ENCODE results near the gene FOXP2. TPM values are rescaled to one million over a fixed set of nuclear protein-coding genes. Genes with fewer than 3 reads are reported as not detected.

Gene FOXP2
- total and polyA plus RNA-seq, 9 of the 15 experiments (the other 6 are each of a cell fraction or from before 2014, with no cell fraction given): not detected

GRCh38 chr7:114647518-114647917, 232.9 kb downstream of the FOXP2 start (continued):
- TF ChIP-seq, protein P1, sequence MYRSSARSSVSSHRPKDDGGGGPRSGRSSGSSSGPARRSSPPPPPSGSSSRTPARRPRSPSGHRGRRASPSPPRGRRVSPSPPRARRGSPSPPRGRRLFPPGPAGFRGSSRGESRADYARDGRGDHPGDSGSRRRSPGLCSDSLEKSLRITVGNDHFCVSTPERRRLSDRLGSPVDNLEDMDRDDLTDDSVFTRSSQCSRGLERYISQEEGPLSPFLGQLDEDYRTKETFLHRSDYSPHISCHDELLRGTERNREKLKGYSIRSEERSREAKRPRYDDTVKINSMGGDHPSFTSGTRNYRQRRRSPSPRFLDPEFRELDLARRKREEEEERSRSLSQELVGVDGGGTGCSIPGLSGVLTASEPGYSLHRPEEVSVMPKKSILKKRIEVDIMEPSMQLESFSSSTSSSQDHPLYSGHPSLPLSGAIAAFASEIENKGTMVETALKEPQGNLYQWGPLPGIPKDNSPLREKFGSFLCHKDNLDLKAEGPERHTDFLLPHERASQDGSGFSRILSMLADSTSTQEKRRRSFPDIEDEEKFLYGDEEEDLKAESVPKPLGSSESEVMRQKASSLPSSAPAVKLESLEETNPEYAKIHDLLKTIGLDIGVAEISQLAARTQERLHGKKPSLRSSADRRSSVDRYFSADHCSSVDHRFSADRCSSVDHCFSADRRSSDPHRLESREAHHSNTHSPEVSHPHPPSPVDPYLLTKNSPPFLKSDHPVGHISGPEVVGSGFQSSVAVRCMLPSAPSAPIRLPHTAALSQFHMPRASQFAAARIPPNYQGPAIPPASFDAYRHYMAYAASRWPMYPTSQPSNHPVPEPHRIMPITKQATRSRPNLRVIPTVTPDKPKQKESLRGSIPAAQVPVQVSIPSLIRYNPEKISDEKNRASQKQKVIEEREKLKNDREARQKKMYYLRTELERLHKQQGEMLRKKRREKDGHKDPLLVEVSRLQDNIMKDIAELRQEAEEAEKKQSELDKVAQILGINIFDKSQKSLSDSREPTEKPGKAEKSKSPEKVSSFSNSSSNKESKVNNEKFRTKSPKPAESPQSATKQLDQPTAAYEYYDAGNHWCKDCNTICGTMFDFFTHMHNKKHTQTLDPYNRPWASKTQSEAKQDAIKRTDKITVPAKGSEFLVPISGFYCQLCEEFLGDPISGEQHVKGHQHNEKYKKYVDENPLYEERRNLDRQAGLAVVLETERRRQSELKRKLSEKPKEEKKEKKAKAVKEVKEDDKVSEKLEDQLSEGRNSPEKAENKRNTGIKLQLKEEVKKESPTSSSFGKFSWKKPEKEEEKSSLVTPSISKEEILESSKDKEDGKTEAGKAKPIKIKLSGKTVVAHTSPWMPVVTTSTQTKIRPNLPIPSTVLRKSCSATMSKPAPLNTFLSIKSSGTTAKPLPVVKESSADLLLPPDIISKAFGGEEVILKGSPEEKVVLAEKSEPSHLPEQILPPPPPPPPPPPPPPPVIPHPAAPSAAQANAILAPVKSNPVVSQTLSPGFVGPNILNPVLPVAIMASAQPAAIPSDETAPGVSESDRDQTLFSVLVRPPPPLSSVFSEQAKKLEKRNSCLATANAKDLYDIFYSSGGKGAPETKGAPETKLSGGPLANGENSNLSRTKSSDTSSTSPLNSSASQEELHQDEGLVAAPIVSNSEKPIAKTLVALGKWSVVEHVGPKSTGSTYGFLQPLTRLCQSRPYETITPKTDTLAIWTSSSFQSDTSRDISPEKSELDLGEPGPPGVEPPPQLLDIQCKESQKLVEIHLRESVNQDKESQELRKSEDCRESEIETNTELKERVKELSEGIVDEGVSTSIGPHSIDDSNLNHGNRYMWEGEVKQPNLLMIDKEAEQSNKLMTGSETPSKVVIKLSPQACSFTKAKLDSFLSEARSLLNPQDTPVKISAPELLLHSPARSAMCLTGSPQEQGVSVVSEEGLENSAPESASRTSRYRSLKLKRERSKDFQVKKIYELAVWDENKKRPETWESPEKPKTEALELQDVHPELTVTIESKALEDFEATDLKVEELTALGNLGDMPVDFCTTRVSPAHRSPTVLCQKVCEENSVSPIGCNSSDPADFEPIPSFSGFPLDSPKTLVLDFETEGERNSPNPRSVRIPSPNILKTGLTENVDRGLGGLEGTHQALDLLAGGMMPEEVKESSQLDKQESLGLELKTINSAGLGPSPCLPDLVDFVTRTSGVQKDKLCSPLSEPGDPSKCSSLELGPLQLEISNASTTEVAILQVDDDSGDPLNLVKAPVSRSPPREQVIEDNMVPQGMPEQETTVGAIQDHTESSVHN (IDR thresholded peaks at IDR 0.05; ENCODE audit: borderline replicate concordance in 1 of 2, low read depth in 1 of 2): no peak
- TF ChIP-seq NFRKB (IDR thresholded peaks at IDR 0.05; ENCODE audit: low read depth) (no peak), NRF1 (conservative IDR thresholded peaks at IDR 0.05 in 1 of 2, IDR thresholded peaks at IDR 0.05 in 1 of 2) (no peak), ETV1 (tag; conservative IDR thresholded peaks at IDR 0.05; ENCODE audit: low read depth) (no peak), ZC3H11A (IDR thresholded peaks at IDR 0.05; ENCODE audit: low read depth, low read length) (no peak), MAFF (IDR thresholded peaks at IDR 0.05; ENCODE audit: low read length) (no peak), C11orf30 (IDR thresholded peaks at IDR 0.05; ENCODE audit: low read depth) (no peak)
